NCI-H446 treated with DMSO at 0.1 percent for 48 hours (cell line): ENCODE measurements around the gene ZFAND6.

ENCODE experiments used
- DNase-seq: peaks from one replicate; lab custom pipeline; 2025; lab: John Stamatoyannopoulos, UW

Gene ZFAND6

DNA sequence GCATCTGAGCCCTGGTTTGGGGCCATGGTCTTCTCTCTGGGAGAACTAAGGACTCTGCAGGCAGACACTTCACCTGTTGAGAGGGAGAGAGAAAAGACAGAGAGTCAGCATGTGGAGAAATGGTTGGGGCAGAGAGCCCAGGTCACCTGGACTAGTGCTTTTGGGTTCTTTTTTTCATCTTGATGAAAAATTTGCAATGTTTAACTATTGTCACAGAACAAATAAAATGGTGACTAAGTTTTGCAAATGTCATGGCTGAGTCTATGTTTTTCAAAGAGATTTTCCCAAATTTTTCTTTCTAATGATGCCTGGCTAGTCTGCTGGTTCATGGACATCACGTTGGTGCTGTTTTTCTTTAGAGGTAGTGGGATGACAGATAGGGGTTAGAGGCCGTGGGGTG lies 111.1 kb downstream of the ZFAND6 start:
- no peak for DNase-seq

DNA sequence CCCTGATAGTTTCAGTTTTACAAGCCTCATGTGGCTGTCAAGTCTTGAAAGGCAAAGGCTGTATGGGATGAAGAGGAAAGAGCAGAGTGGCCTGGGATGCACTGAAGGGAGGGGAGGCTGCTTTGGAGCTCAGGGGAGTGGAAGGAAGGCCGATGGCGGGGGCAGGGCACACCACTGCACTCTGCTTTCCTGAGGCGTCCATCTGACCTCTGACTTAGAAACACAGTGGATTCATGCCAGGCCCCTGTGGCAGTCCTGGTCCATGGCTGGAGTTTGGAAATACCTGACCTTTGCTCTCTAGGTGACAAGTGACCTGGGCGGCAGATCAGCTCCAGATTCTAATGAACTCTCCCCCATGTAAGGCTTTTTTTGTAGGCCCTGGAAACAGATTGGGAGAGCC lies 112.3 kb downstream of the ZFAND6 start:
- DNase-seq: no peak

GRCh38 chr15:80172401-80172800 lies 112.9 kb downstream of the ZFAND6 start:
- no peak for DNase-seq

DNA sequence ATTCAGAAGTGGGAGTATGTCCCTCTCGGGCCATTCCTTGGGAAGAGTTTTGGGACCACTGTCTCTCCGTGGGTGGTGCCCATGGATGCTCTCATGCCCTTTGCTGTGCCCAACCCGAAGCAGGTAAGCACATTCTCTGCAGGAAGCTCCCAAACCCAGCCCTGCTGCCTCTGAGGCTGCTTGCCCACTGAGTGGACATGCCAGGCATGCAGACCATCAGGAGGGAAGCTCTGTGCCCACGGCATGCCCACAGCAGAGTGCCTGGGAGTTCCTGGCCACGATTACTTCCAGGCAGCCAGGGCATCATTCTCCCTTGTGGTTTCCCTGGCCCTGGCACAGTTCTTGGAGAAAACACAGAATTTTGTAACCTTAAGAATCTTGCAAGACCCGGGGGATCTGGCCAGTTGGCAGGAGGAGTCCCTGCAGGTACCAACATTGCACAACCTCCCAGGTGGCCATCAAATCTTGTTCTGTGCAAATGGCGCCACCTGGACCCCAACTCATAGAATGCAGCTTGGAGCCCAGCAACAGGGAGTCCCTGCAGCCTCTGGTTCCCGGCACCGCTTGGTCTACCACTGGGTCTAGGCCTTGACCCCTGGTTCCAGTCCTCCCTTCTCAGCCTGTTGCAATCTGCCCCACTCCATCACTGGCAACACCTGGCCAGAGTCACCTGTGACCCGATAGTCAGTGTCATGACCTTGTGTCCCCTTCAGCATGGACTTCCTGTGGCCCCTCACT lies 113.7 kb downstream of the ZFAND6 start:
- no peak for DNase-seq

DNA sequence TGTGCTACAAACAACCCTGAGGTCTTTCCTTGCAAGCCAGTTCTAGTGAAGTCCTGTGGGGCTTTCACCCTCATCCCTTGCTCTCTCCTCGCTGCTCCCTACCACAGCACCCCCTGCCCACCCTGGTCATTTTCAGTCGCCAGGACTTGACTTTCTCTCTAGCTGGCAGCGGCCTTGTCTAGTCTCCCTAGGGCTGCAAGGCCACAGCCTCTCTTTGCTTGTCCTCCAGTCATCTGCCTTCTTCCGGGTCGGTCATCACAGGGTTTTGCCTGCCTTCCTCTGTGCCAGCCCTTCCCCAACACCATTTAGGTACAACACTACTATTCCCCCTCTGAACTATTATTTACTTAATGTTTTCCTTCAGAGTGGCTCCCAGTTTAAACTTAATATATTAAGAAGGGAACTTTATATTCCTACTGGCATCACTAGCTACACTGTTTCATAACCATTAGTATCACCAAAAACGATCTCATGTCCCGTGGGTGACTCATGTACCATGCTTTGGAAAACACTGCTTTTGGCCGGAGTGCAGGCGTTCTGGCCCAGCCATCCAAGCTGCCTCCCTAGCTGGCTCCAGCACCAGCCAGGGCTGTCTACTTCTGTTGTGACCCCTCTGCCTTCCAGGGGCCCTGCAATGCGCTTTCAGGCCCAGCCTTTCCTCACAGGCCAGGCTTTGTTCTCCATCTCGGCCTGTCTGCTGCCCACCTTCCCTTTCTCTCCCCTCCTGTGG lies 114.7 kb downstream of the ZFAND6 start:
- no peak for DNase-seq

GRCh38 chr15:80175436-80175835 lies 116.0 kb downstream of the ZFAND6 start:
- no peak for DNase-seq

GRCh38 chr15:80176443-80176842 lies 117.0 kb downstream of the ZFAND6 start:
- DNase-seq: no peak

DNA sequence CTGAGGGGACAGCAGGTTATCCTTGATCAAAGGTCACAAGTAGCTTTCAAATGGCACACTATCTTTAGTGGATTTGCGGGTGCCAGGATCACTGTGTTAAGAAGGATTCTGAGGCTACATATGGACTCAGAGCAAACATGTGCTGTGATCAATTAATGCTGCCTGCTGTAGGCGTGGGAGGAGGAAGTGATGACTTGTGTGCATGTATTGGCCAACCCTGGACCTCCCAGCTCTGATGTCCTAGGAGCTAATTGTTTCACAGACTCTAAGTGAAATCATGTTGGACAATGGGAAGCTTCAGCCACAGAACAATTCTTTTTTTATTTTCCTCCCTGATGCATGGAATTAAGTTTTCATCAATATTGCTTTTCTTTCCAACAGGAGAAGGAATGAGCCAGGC lies 117.7 kb downstream of the ZFAND6 start:
- no peak for DNase-seq

DNA sequence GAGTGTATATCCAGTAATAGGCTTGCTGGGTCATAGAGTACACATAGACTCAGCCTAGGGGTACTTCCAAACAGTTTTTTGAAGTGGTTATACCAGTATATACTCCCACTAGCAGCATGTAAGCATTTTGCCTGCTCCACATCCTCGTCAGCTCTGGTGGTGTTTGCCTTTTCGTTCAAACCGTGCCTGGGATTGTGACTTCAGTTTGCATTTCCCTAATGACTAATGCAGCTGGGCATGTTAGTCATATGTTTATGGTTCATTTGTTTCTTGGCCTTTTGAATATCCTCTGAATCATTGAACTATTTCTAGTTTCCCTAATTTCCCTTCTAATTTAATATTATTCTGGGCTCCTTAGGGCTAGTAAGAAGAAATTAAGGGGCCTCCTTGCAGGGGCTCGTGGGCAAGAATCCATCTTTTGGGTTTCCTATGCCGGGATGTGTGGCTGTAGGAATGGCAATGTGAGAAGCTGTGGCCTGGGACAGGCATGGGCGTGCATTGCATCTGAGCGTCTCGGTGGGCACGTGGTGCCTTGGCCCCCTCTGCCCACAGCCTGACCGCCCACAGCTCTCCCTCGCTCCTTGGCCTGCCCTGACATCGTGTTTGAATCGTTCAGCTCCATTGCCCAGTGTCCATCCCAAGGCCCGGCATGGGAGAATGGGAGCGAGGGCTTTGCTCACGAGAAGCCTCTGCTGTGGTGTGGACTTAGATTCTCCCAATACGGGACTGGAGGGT lies 119.7 kb downstream of the ZFAND6 start:
- no peak for DNase-seq

- DNase-seq: no peak
Observed at GRCh38 chr15:80179935-80180334, 120.5 kb downstream of the ZFAND6 start.

DNA sequence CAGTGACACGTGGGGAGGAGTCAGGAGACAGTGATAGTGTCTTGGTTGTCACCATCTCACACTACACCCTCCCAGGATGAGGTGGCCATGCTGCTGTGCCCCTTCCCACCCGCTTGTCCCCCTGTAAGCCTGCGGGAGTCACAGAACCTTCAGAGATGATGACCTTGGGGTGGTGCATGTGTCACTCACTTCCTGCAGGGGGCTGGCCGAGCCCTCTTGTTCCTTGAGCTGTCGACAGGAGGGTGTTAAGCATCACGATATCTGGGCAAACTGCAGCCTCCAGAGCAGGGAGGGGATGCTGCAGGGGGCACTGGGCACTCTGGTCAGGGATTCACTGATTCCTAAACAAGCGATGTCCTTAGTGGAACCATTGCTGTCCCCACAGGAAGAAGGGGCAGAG lies 121.0 kb downstream of the ZFAND6 start:
- DNase-seq: no peak

GRCh38 chr15:80180986-80181385 lies 121.5 kb downstream of the ZFAND6 start:
- DNase-seq: no peak

GRCh38 chr15:80182611-80183261 lies 123.3 kb downstream of the ZFAND6 start:
- DNase-seq: peak; percentile 46

DNA sequence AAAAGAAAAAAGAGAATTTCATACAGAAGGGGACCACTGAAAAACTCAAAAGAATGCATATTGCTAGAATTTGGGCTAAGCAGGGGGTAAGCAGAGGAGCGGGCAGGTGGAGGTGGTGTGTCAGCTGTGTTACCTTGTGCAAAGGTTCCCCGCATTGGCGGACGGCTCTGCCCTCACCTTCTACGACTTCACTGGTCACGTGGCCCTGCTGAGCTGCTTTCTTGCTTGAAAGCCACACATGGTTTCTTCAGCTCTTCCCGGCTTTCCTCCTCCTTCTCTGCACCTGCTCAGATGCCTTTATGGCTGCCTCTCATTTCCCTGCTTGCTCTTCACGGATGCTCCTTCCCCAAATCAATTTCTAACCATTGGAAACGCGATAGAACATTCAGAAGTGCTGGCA lies 123.8 kb downstream of the ZFAND6 start:
- DNase-seq: no peak

- DNase-seq: no peak
Observed at GRCh38 chr15:80183886-80184285, 124.4 kb downstream of the ZFAND6 start.

DNA sequence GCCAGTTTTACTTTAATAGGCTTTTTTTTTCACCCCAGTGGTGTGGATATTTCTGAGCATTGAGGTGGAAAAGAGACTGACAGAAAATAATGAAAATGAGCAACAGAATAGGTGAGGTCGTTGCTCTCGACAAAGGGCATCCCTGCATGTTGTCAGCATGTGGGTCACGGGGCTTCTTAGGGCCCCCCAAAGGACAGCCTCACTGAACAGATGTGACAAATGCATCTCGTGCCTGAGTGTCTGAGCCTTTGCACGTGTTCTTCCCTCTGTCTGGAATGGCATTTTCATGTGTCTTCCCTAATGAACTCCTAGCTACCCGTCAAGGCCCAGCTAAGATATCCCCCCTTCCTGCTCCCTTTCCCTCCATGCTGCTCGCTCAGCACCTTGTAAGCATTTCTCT lies 125.1 kb downstream of the ZFAND6 start:
- DNase-seq: no peak

GRCh38 chr15:80185152-80185551 lies 125.7 kb downstream of the ZFAND6 start:
- no peak for DNase-seq

DNA sequence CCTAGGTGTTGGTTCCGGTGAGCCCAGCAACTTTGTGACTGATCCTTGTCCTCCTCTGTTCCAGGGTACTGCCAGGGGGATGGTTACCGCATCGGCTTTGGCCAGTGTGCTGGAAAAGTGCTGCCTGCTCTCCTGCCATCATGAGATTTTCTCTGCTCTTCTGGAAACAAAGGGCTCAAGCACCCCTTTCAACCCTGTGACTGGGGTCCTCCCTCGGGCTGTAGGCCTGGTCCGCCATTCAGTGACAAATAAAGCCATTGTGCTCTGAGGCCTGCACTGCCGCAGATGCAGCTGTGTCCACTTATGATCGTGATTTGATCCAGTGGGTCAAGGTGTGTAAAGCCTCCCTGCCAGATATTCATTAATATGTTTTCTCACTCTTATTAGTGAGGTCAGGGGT lies 126.6 kb downstream of the ZFAND6 start:
- no peak for DNase-seq

DNA sequence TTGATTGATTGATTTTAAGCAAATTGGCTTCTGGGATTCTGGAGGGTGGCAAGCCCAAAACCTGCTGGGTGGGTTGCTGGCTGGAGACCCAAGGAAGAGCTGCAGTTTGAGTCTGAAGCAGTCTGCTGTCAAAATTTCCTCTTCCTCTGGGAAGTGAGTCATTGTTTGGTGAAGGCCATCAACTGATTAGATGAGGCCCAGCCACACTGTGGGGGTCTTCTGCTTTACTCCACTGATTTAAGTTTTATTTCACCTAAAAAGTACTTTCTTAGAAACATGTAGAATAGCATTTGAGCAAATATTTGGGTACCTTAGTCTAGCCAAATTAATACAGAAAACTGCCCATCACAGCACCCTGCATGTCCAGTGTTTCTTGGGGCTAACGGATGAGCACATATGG lies 127.1 kb downstream of the ZFAND6 start:
- no peak for DNase-seq
